ENCODE measurements around the gene PDSS2. TPM values are rescaled to one million over a fixed set of nuclear protein-coding genes. Genes with fewer than 3 reads are reported as not detected.
A peak's percentile ranks its signal among the peaks of the same experiment; 100 is the strongest.

The PDSS2 gene
- total and polyA plus RNA-seq, 11 donors = 7.2 to 24.4 (median 14.4) TPM

DNA sequence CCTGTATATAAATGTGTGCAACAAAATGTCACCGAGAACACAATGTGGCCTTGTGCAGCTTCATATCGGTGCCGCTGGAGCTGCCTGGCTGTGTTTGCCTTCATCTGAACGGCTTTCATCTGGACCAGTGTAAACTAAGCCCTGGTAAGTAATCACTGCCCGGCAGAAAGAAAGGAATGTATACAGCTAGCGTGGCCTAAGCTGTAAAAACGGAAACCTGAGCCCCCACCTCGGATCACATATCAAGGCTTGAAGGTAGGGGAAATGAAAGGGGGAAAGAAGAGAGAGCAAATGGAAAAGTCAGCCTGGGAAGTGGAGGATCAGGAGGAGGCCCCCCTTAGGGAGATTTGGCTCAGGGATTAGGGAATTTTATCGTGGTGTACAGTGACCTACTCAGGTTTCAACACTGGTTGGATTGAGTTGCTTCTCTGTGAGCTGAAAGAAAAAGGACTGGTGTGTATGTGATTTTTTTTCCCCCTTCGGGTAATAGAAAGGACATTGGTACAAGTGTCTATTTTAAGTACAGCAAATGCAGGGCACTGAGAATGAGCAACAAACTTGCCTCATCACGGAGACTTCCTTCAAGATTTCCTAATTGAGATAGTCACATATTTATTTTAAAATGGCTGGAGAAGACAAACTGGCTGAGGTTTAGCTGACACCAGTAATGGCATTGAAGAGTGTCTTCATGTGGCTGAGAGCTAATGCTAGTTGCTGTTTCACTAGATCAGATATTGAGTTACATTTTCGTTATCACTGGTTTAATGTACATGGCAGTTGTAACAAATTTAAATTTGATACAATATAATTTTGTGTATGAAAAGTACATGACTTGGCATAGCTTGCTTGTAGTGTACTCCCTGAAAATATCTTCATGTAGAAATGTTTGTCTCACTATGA lies 34.0 kb upstream of the PDSS2 start:
- 21 to 25% (median 22%) methylated on average over 12 of the region's 12 CpGs for WGBS, 4 donors
- peak overlapping the region; percentile 72 to 90 (median 84) for H3K27ac ChIP-seq
- peak overlapping the region in 11 of 12 donors; percentile 58 to 96 (median 83) for H3K4me3 ChIP-seq
- no peaks in the 10 kb centered on the region for H3K36me3 ChIP-seq
- ATAC-seq = peak; percentile 11 to 49 (median 36)
- intact Hi-C loops (cut with DNase I) = loop anchor here (5.0 to 10.0 kb wide), 9 partner anchors 39 to 181 kb away; no protein-coding TSS in a partner anchor
- no peaks in the 10 kb centered on the region for H3K9me3 ChIP-seq
- peaks cover 3 to 70% (median 48%) of the 10 kb centered on the region in 12 donors for H3K4me1 ChIP-seq
- TF ChIP-seq, protein P1, sequence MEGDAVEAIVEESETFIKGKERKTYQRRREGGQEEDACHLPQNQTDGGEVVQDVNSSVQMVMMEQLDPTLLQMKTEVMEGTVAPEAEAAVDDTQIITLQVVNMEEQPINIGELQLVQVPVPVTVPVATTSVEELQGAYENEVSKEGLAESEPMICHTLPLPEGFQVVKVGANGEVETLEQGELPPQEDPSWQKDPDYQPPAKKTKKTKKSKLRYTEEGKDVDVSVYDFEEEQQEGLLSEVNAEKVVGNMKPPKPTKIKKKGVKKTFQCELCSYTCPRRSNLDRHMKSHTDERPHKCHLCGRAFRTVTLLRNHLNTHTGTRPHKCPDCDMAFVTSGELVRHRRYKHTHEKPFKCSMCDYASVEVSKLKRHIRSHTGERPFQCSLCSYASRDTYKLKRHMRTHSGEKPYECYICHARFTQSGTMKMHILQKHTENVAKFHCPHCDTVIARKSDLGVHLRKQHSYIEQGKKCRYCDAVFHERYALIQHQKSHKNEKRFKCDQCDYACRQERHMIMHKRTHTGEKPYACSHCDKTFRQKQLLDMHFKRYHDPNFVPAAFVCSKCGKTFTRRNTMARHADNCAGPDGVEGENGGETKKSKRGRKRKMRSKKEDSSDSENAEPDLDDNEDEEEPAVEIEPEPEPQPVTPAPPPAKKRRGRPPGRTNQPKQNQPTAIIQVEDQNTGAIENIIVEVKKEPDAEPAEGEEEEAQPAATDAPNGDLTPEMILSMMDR (IDR thresholded peaks at IDR 0.05) = no peak
- TF ChIP-seq POLR2A (IDR thresholded peaks at IDR 0.05) = no peak
- peak in 2 of 5 donors; percentile 17 to 38 for DNase-seq
- peaks cover 0 to 29% (median 0%) of the 10 kb centered on the region in 9 donors for H3K27me3 ChIP-seq

DNA sequence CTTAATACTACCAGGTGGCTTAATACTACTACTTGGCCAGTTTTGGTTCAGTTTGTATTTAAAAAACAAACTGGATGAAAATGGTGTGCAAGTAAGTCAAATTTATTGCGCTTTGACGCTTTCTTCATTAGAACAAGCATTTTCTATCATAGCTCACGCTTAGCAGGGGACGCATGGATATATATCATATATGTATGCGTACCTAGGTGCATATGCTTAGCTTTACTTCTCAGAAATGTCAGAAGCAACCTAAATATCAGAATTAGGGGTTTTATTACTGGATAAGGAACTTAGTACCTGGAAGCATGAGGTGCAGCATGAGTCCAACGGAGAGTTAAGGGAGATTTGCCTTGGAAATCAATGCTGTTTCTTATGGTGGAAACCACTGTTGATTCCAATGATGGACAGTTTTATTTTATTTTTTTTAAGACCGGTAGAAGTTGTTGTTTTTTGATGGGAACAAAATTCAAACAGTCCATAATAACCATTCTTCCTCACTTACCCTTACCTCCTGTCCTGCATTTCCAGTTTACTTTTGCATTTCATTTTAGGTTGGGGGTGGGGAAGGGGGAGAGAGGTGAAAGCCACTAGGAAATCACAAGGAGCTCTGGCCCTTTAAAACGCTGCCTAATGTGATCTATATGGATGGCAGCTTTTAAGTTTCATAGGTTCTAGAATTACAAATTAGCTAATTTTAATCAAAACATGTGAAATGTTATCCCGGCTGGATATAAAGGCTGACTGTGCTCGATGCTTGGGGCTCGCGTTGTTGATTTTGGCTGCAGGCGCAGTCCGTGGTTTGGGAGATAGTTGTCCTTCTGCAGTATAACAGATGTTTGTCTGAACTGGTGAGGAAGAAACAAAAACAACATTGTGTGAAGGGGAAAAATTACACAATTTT lies 32.6 kb upstream of the PDSS2 start:
- Histone ChIP-seq H3K27me3 (peaks cover 0 to 40% (median 0%) of the 10 kb centered on the region in 9 donors), H3K9me3 (no peaks in the 10 kb centered on the region), H3K4me1 (peaks cover 3 to 71% (median 38%) of the 10 kb centered on the region in 12 donors), H3K27ac (peak overlapping the region; percentile 72 to 90 (median 84)), H3K4me3 (peak overlapping the region; percentile 58 to 96 (median 82)), H3K36me3 (no peaks in the 10 kb centered on the region)
- DNase-seq = peak; percentile 47 to 79 (median 73)
- WGBS, 4 donors = 24 to 33% (median 31%) methylated on average over 14 of the region's 14 CpGs
- intact Hi-C loops (cut with DNase I) = loop anchor here (2.0 to 10.0 kb wide), 10 partner anchors 33 to 183 kb away; partner anchors contain the start of gene PDSS2 (in 1 of the 10)
- TF ChIP-seq, protein P1 (IDR thresholded peaks at IDR 0.05) = no peak
- no peak for TF ChIP-seq POLR2A (IDR thresholded peaks at IDR 0.05)
- ATAC-seq = peak in 3 of 4 donors; percentile 23 to 47 (median 36)

DNA sequence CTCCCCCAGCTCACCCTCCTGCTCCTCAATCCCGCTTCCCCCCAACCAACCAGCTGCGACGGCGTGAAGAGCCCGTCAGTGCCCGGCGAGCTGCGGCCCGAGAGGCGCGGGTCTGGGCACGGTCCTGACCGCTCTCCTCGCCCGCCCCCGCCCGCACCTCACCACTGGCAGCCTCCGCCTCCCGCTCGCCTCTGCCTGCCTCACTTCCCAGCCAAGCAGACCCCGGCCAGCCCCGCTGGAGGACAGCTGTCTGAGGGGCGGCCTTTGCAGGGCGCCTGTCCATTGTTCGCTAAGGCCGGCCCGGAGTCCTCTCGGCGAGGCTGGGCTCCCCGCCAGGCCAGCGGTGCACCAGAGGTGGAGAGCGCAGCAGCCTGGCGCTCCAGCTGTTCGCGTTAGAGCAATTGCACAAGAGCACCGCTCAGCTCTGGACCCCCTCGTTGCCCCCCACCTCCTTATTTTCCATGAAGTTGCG lies 31.8 kb upstream of the PDSS2 start:
- WGBS, 4 donors = 0 to 1% (median 1%) methylated on average over 21 to 38 of the region's 38 CpGs
- Histone ChIP-seq H3K27ac (peak overlapping the region; percentile 48 to 90 (median 82)), H3K4me1 (peaks cover 3 to 62% (median 30%) of the 10 kb centered on the region in 12 donors), H3K36me3 (no peaks in the 10 kb centered on the region), H3K4me3 (peak overlapping the region; percentile 58 to 96 (median 82)), H3K27me3 (peaks cover 0 to 45% (median 0%) of the 10 kb centered on the region in 9 donors), H3K9me3 (no peaks in the 10 kb centered on the region)
- ATAC-seq (peak in 3 of 4 donors; percentile 52 to 66 (median 64)), DNase-seq (peak; percentile 78 to 90 (median 82))
- TF ChIP-seq, protein P1 (IDR thresholded peaks at IDR 0.05) = no peak
- TF ChIP-seq POLR2A (IDR thresholded peaks at IDR 0.05) = no peak
- intact Hi-C loops (cut with DNase I) = loop anchor here (2.0 to 10.0 kb wide), 10 partner anchors 32 to 184 kb away; partner anchors contain the start of gene PDSS2 (in 1 of the 10)

All from heart left ventricle (tissue), 16 donors.